HuH-7 (cell line): ENCODE measurements around the gene RUNX2.

Experiments used
- DNase-seq: peaks from one replicate; pipeline ENCODE4 v3.0.0; 2011; ENCODE audit warnings: low spot score

The RUNX2 gene

GRCh38 chr6:45433533-45434380, 105.6 kb downstream of the RUNX2 start:
- no peak for DNase-seq

- no peak for DNase-seq
Observed at GRCh38 chr6:45434381-45434700, 106.2 kb downstream of the RUNX2 start.

GRCh38 chr6:45436544-45437438, 108.7 kb downstream of the RUNX2 start:
- no peak for DNase-seq

- no peak for DNase-seq
Observed at GRCh38 chr6:45437439-45437815, 109.3 kb downstream of the RUNX2 start.

- DNase-seq, result no peak
Observed at GRCh38 chr6:45438151-45438550, 110.0 kb downstream of the RUNX2 start.

GRCh38 chr6:45438849-45439406, 110.8 kb downstream of the RUNX2 start:
- DNase-seq, result no peak

GRCh38 chr6:45439459-45439858, 111.3 kb downstream of the RUNX2 start:
- DNase-seq, result no peak

- no peak for DNase-seq
Observed at GRCh38 chr6:45439861-45440388, 111.8 kb downstream of the RUNX2 start.

GRCh38 chr6:45441851-45442453, 113.8 kb downstream of the RUNX2 start:
- no peak for DNase-seq

- no peak for DNase-seq
Observed at GRCh38 chr6:45442716-45443115, 114.6 kb downstream of the RUNX2 start.

- DNase-seq, result no peak
Observed at GRCh38 chr6:45445364-45445748, 117.2 kb downstream of the RUNX2 start.

- peak; percentile 32 for DNase-seq
Observed at GRCh38 chr6:45445749-45446549, 117.8 kb downstream of the RUNX2 start.

- no peak for DNase-seq
Observed at GRCh38 chr6:45447005-45447404, 118.9 kb downstream of the RUNX2 start.

GRCh38 chr6:45447716-45448115, 119.6 kb downstream of the RUNX2 start:
- no peak for DNase-seq

- DNase-seq, result no peak
Observed at GRCh38 chr6:45448417-45449389, 120.6 kb downstream of the RUNX2 start.

GRCh38 chr6:45450132-45450531, 122.0 kb downstream of the RUNX2 start:
- DNase-seq, result no peak

GRCh38 chr6:45450831-45451230, 122.7 kb downstream of the RUNX2 start:
- DNase-seq, result no peak

- DNase-seq, result no peak
Observed at GRCh38 chr6:45454008-45454911, 126.1 kb downstream of the RUNX2 start.

GRCh38 chr6:45455408-45455807, 127.3 kb downstream of the RUNX2 start:
- no peak for DNase-seq
